ENCODE results near the gene TOM1.
A peak's percentile ranks its signal among the peaks of the same experiment; 100 is the strongest.
"Not testable (repeated sequence)": the region's sequence is repeated elsewhere in the genome, so short reads cannot be mapped to it uniquely, and the experiment has no call there.

The TOM1 gene

GRCh38 chr22:35363566-35364086 is 63.9 kb downstream of the TOM1 start:
- no peak for TF ChIP-seq CTCF (conservative IDR thresholded peaks at IDR 0.05; ENCODE audit: low read length)
- no peak overlapping the region for H3K4me3 ChIP-seq (ENCODE audit: low read length)
- no peak for DNase-seq (ENCODE audit: low read depth)

GRCh38 chr22:35364230-35364629 is 64.5 kb downstream of the TOM1 start:
- H3K4me3 ChIP-seq (ENCODE audit: low read length), result not testable (repeated sequence)
- peak; percentile 46 for DNase-seq (ENCODE audit: low read depth)

- no peak for TF ChIP-seq CTCF (conservative IDR thresholded peaks at IDR 0.05; ENCODE audit: low read length)
- no peak for DNase-seq (ENCODE audit: low read depth)
- H3K4me3 ChIP-seq (ENCODE audit: low read length), result no peak overlapping the region
Measured at GRCh38 chr22:35367331-35367886, 67.7 kb downstream of the TOM1 start.

GRCh38 chr22:35368386-35368785 is 68.7 kb downstream of the TOM1 start:
- no peak for DNase-seq (ENCODE audit: low read depth)
- TF ChIP-seq CTCF (conservative IDR thresholded peaks at IDR 0.05; ENCODE audit: low read length), result no peak
- H3K4me3 ChIP-seq (ENCODE audit: low read length), result no peak overlapping the region

- no peak for DNase-seq (ENCODE audit: low read depth)
Measured at GRCh38 chr22:35369996-35370395, 70.3 kb downstream of the TOM1 start.

GRCh38 chr22:35373781-35374180 is 74.1 kb downstream of the TOM1 start:
- H3K4me3 ChIP-seq (ENCODE audit: low read length), result no peak overlapping the region
- TF ChIP-seq CTCF (conservative IDR thresholded peaks at IDR 0.05; ENCODE audit: low read length), result no peak
- no peak for DNase-seq (ENCODE audit: low read depth)

More at GRCh38 chr22:35369996-35370395, 70.3 kb downstream of the TOM1 start:
- no peak for TF ChIP-seq CTCF (conservative IDR thresholded peaks at IDR 0.05; ENCODE audit: low read length)
- no peak overlapping the region for H3K4me3 ChIP-seq (ENCODE audit: low read length)

- TF ChIP-seq CTCF (conservative IDR thresholded peaks at IDR 0.05; ENCODE audit: low read length), result no peak
- DNase-seq (ENCODE audit: low read depth), result peak; percentile 83
- no peak overlapping the region for H3K4me3 ChIP-seq (ENCODE audit: low read length)
Measured at GRCh38 chr22:35375031-35375430, 75.3 kb downstream of the TOM1 start.
